ENCODE results near the gene NAA15. TPM values are rescaled to one million over a fixed set of nuclear protein-coding genes. Genes with fewer than 3 reads are reported as not detected.
A peak's percentile ranks its signal among the peaks of the same experiment; 100 is the strongest.

Gene NAA15
- polyA plus RNA-seq, 1 of the 3 experiments (the other 2 are of a cell fraction) = 7.1 TPM

DNA sequence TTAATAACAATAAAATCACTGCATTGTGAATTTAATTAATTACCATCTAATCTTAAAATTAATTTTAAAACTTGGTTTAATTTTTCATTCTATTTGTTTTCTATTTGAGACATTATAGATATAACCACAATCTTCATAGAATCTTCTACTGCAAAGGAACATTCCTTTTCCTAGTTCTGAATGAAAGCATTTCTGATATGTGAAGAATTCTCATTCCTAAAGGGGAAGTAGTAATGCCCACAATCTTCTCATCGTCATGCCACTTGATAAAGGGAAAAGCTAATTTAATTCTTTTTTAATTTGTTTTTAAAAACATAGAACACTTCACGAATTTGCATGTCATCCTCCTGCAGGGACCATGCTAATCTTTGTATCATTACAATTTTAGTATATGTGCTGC is 45.0 kb upstream of the NAA15 start:
- H2AFZ ChIP-seq (ENCODE audit: low read depth) = no peak overlapping the region
- H3K4me3 ChIP-seq (ENCODE audit: low read depth in 2 of 2, low read length in 1 of 2) = no peak overlapping the region
- H3K9me2 ChIP-seq = no peaks in the 10 kb centered on the region
- peaks cover 11% of the 10 kb centered on the region for H3F3A ChIP-seq (replicated peaks; ENCODE audit: insufficient read depth)
- peaks cover 4 to 13% of the 10 kb centered on the region in 2 experiments; a peak in 3 of 4 replicates for H3K4me1 ChIP-seq (ENCODE audit: control insufficient read depth in 1 of 2, insufficient read depth in 2 of 2, low read depth in 1 of 2, low read length in 1 of 2)
- POLR2A ChIA-PET = no interaction called here
- no peaks in the 10 kb centered on the region for H3K9me3 ChIP-seq
- H4K20me1 ChIP-seq (ENCODE audit: insufficient read depth) = no peaks in the 10 kb centered on the region
- 35% methylated on average over 2 of the region's 2 CpGs for WGBS (ENCODE audit: low lambda C conversion rate)
- H3K4me2 ChIP-seq = no peak overlapping the region
- H3K27me3 ChIP-seq (ENCODE audit: insufficient read depth) = no peaks in the 10 kb centered on the region
- CTCF ChIA-PET = interaction anchor here (0.9 to 1.0 kb wide), 2 partner anchors 11 to 14 kb away, joined by 3 to 4 read pairs; no protein-coding TSS in a partner anchor
- TF ChIP-seq EP300 (IDR thresholded peaks at IDR 0.05; ENCODE audit: borderline replicate concordance in 1 of 2, low read depth in 1 of 2, low read length in 1 of 2) (no peak), ELF1 (IDR thresholded peaks at IDR 0.05) (no peak)
- DNase-seq = no peak
- H3K9ac ChIP-seq = no peak overlapping the region
- H3K79me2 ChIP-seq (ENCODE audit: insufficient read depth) = no peaks in the 10 kb centered on the region
- no peak overlapping the region; a peak in 1 of 4 replicates for H3K27ac ChIP-seq (ENCODE audit: low read depth in 2 of 2, low read length in 1 of 2)
- no peaks in the 10 kb centered on the region for H3K36me3 ChIP-seq (replicated peaks in 1 of 2; ENCODE audit: control insufficient read depth in 1 of 2, insufficient read depth in 2 of 2, low read length in 1 of 2)

DNA sequence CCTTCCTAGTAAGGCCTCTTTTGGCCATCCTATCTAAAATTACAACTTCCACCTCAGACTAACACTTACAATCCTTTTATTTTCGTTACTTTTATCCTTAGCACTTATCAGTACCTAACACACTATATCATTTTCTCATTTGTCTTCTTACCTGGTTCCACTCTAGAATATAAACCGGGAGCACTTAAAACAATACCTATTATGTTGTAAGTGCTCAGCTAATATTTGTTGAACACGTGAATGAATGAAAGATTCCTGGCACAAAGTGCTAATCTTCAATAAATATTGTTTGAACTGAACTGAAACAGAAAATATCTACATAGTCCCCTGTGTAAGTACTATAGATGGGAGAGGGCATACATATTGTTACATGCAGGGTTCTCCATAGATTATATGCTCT is 35.7 kb upstream of the NAA15 start:
- Histone ChIP-seq H3K4me1 (ENCODE audit: control insufficient read depth in 1 of 2, insufficient read depth in 2 of 2, low read depth in 1 of 2, low read length in 1 of 2) (peaks cover 8 to 20% of the 10 kb centered on the region in 2 experiments), H3K27ac (ENCODE audit: low read depth in 2 of 2, low read length in 1 of 2) (peak overlapping the region; percentile 79 to 84; a peak in 3 of 4 replicates), H3K27me3 (ENCODE audit: insufficient read depth) (no peaks in the 10 kb centered on the region), H3K4me3 (ENCODE audit: low read depth in 2 of 2, low read length in 1 of 2) (peak overlapping the region in 1 of 2 experiments; percentile 59; a peak in 1 of 4 replicates), H3K79me2 (ENCODE audit: insufficient read depth) (no peaks in the 10 kb centered on the region), H3K36me3 (replicated peaks in 1 of 2; ENCODE audit: control insufficient read depth in 1 of 2, insufficient read depth in 2 of 2, low read length in 1 of 2) (no peaks in the 10 kb centered on the region), H3K9me2 (no peaks in the 10 kb centered on the region), H3K4me2 (peak overlapping the region; percentile 74), H2AFZ (ENCODE audit: low read depth) (peak overlapping the region; percentile 90), H3F3A (replicated peaks; ENCODE audit: insufficient read depth) (peaks cover 26% of the 10 kb centered on the region), H4K20me1 (ENCODE audit: insufficient read depth) (no peaks in the 10 kb centered on the region), H3K9me3 (no peaks in the 10 kb centered on the region), H3K9ac (no peak overlapping the region)
- CTCF ChIA-PET = interaction anchor here (1.2 to 3.3 kb wide), 3 partner anchors 12 to 30 kb away, joined by 3 to 9 read pairs (median 4); no protein-coding TSS in a partner anchor
- DNase-seq = no peak
- POLR2A ChIA-PET = interaction anchor here (0.5 kb wide), 1 partner anchor 20 kb away, joined by 3 read pairs; no protein-coding TSS in a partner anchor
- TF ChIP-seq ELF1 (IDR thresholded peaks at IDR 0.05) (no peak), POLR2AphosphoS5 (IDR thresholded peaks at IDR 0.05; ENCODE audit: low read depth, low read length) (no peak), FOSL2 (IDR thresholded peaks at IDR 0.05; ENCODE audit: borderline replicate concordance, low read depth) (no peak), RAD21 (IDR thresholded peaks at IDR 0.05; ENCODE audit: low read length) (no peak), RXRA (IDR thresholded peaks at IDR 0.05; ENCODE audit: borderline replicate concordance, low read depth) (no peak), NRF1 (IDR thresholded peaks at IDR 0.05; ENCODE audit: low read depth, low read length) (no peak), FOXM1 (IDR thresholded peaks at IDR 0.05; ENCODE audit: low read depth) (no peak), TAF1 (IDR thresholded peaks at IDR 0.05; ENCODE audit: borderline replicate concordance, low read depth, low read length) (no peak), SIN3A (IDR thresholded peaks at IDR 0.05; ENCODE audit: borderline replicate concordance, low read depth, low read length) (no peak), MXI1 (IDR thresholded peaks at IDR 0.05; ENCODE audit: low read depth, low read length) (no peak), RCOR1 (IDR thresholded peaks at IDR 0.05; ENCODE audit: low read length) (no peak)
- TF ChIP-seq, protein P1, sequence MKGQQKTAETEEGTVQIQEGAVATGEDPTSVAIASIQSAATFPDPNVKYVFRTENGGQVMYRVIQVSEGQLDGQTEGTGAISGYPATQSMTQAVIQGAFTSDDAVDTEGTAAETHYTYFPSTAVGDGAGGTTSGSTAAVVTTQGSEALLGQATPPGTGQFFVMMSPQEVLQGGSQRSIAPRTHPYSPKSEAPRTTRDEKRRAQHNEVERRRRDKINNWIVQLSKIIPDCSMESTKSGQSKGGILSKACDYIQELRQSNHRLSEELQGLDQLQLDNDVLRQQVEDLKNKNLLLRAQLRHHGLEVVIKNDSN (IDR thresholded peaks at IDR 0.05; ENCODE audit: borderline replicate concordance, low read depth) = no peak
- TF ChIP-seq, protein P2, sequence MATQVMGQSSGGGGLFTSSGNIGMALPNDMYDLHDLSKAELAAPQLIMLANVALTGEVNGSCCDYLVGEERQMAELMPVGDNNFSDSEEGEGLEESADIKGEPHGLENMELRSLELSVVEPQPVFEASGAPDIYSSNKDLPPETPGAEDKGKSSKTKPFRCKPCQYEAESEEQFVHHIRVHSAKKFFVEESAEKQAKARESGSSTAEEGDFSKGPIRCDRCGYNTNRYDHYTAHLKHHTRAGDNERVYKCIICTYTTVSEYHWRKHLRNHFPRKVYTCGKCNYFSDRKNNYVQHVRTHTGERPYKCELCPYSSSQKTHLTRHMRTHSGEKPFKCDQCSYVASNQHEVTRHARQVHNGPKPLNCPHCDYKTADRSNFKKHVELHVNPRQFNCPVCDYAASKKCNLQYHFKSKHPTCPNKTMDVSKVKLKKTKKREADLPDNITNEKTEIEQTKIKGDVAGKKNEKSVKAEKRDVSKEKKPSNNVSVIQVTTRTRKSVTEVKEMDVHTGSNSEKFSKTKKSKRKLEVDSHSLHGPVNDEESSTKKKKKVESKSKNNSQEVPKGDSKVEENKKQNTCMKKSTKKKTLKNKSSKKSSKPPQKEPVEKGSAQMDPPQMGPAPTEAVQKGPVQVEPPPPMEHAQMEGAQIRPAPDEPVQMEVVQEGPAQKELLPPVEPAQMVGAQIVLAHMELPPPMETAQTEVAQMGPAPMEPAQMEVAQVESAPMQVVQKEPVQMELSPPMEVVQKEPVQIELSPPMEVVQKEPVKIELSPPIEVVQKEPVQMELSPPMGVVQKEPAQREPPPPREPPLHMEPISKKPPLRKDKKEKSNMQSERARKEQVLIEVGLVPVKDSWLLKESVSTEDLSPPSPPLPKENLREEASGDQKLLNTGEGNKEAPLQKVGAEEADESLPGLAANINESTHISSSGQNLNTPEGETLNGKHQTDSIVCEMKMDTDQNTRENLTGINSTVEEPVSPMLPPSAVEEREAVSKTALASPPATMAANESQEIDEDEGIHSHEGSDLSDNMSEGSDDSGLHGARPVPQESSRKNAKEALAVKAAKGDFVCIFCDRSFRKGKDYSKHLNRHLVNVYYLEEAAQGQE (IDR thresholded peaks at IDR 0.05; ENCODE audit: low read depth, low read length) = no peak
- TF ChIP-seq, protein P3, sequence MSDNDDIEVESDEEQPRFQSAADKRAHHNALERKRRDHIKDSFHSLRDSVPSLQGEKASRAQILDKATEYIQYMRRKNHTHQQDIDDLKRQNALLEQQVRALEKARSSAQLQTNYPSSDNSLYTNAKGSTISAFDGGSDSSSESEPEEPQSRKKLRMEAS (IDR thresholded peaks at IDR 0.05; ENCODE audit: low read depth) = no peak
- TF ChIP-seq, protein P4, sequence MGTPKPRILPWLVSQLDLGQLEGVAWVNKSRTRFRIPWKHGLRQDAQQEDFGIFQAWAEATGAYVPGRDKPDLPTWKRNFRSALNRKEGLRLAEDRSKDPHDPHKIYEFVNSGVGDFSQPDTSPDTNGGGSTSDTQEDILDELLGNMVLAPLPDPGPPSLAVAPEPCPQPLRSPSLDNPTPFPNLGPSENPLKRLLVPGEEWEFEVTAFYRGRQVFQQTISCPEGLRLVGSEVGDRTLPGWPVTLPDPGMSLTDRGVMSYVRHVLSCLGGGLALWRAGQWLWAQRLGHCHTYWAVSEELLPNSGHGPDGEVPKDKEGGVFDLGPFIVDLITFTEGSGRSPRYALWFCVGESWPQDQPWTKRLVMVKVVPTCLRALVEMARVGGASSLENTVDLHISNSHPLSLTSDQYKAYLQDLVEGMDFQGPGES (IDR thresholded peaks at IDR 0.05; ENCODE audit: low read depth, low read length) = no peak
- whole genome bisulfite sequencing (ENCODE audit: low lambda C conversion rate) = 61% methylated on average over 3 of the region's 3 CpGs

Measured in SK-N-SH (cell line).